Activated naive CD4-positive, alpha-beta T cell treated with Interleukin-2 at 50 U/mL for 16 hours (primary cell): ENCODE data around the gene SLC10A1.

Source experiments
- DNase-seq: peaks from one replicate; pipeline ENCODE4 v3.0.0-alpha.2; 2020

The SLC10A1 gene

DNA sequence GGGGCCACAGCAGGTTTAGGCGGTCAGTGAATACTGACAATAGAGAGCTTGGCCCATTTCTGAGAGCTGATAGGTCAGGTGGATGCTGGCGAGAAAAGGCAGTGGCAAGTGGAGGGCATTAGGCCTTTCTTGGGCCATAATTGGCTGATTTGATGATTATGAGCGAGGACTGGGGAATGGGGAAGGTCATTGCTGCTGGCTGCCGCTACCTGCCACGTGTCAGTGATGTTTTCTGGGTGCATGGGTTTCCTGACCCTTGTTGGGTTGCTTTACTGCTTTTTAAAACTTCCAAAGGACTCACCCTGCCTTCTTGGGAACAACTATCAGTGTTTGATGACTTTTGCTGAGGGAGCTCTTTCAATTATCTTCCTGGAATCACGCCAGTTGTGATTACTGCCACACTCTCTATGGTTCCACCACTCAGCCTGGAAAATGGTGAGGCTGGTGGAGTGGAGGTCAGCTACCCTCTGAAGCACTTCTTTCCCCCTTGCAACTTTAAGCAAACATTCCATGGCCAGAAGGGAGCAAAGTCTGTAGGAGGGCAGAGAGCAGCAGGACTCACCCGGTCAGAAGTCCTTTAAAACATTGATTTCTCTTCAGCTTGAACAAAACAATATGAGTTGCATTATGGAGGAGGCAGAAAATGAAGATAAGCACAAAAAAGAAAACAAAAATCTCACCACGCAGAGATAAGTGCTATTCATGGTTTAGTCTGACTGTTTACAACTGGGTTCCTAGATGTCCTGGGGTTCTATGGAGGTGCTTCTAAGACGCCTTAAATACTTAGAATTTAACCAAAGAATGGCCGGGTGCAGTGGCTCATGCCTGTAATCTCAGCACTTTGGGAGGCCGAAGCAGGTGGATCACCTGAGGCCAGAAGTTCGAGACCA is 12.1 kb upstream of the SLC10A1 start:
- DNase-seq, result no peak

DNA sequence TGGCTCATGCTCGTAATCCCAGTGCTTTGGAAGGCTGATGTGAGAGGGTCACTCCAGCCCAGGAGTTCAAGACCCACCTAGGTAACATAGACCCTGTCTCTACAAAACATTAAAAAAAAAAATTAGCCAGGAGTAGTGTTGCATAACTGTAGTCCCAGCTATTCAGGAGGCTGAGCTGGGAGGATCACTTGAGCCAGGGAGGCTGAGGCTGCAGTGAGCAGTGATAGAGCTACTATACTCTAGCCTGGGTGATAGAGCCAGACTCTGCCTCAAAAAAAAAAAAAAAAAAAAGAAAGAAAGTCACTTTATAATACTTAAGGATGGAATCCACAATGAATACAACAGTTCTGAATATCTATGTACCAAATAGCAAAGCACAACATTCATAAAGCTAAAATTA is 10.2 kb upstream of the SLC10A1 start:
- no peak for DNase-seq

DNA sequence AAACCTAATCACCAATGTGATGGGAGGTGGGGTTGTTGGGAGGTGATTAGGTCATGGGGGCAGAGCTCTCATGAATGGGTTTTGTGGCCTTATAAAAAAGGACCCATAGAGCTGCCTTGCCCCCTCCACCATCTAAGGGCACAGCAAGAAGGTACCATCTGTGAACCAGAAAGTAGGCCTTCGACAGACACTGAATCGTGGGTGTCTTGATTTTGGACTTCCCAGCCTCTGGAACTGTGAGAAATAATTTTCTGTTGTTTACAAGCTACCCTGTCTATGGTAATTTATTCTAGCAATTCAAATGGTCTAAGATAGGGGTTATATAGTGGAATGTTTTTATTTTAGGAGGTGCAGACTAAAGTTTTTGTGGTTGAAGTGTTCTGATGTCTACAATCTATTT is 7.9 kb upstream of the SLC10A1 start:
- no peak for DNase-seq

DNA sequence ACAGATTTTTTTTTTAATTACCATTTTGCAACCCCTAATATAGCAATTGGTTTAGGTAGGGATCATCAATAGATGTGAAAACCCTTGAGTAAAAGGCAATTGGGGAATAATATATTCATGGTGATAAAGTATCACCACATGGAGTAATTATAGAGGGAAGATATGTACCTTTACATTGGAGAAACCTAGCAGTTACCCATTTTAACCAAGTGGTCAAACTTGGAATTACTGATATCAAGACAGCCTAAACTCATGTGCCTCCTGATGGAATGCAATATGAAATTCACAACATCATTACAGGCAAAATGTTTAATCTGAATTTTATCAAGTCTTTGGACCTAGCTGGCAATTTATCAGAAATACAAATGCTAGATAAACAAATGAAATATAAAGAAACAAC is 6.7 kb upstream of the SLC10A1 start:
- no peak for DNase-seq

DNA sequence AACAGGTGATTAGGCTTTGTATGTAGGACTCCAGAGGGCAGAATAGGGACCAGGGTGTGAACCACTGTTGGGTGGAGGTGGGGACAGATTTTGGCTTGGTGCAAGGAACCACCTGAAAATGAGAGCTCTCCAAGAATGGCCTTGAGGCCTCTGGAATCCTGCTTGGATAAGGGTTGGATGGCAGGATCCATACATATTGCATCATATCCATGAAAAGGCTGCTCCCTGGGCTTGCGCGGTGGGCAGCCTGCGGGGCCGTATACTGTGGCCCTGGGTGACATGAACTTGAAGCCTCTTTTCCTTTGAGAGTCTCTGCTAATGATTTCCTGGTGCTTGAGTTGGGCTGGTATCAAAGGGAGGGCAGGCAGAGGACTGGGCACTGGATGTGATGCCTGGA is 1.3 kb upstream of the SLC10A1 start:
- DNase-seq, result no peak

DNA sequence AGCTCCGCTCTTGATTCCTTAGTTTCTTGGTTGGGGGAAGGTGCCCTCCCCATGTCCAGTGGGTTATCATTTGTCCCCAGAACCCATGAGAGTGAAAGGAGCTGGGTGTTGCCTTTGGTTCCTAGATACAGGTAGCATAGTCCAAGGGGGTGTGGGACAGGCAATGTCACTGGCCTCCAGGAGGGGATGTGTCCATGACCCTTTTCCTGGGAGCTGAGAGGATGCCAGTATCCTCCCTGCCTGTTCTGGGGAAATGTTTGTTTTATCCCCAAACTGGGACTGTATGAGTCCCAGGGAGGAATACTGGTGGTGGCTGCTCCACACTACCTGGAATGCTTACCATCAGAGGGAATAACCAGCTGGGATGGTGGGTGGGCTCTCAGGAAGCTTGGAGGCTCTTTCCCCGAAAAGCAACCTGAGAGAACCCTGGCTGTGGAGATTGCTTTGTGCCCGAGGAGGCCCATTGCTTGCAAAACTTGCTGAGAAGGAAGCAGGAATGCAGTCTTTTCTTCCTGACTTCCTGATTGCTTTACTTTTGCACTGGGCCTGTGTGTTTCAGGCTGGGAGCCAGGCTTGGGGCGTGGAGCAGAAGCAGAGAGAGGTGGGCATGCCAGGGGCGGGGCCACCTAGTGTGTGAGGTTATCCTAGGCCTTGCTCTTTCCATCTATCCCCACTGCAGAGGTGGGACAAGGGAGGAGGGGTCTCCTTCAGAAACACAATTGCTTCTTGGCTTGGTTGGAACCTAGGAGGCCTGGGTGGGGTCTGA is 715 bp upstream of the SLC10A1 start:
- no peak for DNase-seq

DNA sequence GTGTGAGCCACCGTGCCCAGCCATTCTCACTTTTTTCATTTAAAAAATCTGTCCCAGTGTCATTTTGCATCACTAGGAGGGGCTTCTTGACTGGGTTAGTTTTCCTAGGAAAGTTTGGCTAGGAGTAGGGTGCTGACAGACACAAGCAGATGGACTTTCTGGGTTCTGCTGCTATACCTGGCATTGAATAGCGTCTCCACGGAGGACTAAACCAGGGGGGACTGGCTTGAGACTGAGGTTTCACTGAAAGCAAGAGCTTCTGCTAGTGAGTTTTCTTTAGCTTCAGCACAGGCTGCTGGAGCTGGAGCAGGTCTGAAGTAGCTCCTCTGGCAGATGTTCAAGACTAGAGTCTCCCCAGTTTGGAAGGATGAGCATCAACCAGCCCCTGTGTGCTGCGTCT is 1.4 kb downstream of the SLC10A1 start:
- no peak for DNase-seq

DNA sequence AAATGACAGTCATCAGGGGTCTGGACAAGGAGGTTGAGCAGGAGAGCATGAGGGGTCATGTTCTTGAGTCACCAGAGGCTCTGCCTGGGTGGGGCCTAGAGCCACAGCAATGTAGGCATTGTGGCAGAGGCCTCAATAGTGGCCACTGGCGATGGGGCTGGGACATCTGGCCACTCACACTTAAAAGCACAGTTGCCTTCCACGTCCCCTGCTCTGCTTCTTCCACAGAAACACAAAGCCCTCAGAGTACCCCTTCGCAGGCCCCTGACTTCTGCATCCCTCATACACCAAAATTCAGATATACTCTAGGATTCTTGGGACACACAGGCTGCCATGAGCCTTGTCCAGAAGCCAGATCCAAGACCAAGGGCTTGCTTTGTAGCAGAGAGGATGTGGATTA is 2.2 kb downstream of the SLC10A1 start:
- no peak for DNase-seq

DNA sequence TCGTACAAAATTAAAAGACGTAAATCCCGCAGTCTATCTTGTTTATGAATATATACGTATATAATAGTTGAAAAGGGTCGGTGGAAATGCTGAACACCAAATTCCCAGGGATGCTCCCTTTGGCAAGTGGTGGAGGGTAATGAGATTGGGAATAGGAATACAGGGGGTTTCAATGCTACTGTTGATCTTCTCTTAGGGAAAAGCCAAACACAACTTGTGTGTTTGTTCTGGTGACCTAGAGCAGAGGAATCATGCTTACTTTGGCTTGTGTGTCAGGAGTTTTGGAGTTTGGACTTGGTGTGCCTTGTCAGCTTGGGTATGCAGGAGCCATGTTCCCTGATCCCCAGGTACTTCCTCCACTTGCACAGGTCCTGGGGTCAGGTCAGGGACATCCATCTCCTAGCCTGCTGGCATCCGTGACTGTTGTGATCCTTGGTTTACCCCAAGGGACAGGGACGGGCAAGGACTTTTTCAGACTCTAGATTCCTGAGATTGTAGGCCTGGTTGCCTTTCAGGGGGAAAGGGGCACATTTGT is 4.1 kb downstream of the SLC10A1 start:
- DNase-seq, result no peak

DNA sequence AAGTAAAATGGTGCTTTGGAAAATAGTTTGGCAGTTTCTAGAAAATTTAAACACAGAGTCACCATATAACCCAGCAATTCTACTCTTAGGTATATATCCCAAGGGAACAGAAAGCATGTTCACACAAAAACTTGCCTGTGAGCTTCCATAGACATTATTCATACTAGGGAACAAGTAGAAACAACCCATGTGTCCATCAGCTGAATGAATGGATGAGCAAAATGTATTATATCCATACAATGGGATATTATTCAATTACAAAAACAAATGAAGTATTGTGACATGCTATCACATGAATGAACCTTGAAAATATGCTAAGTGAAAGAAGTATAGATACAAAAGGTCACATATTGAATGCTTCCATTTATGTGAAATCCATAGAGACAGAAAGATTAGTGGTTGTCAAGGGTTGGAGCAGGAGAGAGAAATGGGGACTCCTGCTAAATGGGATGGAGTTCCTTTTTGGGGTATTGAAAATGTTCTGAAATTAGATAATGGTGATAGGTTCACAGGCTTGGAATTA is 7.9 kb downstream of the SLC10A1 start:
- DNase-seq, result no peak

DNA sequence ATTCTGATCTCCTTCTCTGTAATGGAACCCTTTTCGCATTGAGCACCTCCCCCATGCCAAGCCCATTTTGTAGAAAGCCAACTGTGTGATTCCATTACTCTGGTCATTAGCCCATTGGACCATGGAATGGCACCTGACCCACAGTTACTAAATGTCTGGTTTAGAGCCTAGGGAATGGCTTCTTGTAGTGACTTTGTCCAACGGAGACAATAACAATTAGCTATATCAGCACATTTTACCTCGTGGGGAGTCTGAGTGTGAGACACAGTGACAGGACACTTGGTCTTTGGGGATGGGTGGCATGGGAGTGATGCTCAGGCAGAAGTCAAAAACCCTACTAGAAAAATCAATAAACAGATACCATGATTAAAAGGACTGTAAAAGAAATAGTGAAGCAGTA is 10.4 kb downstream of the SLC10A1 start:
- no peak for DNase-seq

DNA sequence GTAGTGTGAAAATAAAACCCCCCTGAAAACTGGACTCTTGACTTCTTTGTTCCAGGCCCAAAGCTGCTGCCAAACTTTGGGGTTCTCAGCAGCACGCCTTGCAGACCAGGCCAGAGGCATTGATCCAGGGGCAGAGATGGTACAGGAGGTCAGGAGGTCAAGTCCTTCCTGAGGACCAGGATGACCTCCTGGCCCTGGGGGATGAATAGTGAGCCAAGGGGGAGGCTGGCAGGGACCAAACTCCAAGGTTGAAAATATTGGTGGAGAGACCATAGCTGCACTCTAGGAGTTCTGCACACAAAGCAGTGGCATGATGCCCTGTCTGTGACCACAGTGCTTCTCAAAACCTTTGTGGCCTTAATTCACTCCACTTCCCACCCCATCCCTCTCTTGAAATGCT is 12.1 kb downstream of the SLC10A1 start:
- DNase-seq, result no peak

DNA sequence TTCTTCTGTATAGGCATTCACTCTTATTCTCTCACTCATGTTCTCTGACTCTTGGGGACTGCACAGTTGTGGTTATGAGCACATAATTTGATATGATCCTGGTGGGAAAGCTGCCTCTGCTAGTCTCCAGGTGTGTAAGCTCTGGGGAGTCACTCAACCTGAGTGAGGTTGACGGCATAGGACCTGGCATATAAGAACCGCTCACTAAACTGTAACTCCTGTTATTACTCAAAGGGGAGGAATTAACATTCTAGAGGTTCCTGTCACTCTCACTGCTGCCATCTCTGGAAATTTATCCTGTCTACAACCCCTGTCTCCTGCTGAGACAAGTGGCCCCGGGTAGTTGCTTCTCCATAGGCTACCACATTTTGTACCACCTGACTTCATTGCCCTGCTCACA is 16.1 kb downstream of the SLC10A1 start:
- no peak for DNase-seq

DNA sequence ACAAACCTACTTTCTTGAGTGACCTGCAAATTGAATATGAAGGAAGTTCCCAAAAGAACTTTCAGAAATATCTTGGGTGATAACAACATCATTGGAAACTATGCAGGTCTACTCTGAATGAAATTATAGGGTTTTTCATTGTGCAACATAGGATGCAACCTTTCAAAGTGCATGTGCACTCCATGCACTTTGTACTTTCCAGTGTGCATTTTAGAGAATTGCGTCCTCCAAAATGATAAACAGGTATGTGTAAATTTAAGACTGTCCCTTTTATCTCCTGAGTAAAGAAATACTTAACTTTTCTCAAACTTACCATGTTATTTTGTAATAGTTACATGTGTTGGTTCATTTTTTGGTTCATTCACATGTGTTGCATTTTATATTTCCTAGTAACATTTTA is 16.9 kb downstream of the SLC10A1 start:
- no peak for DNase-seq

DNA sequence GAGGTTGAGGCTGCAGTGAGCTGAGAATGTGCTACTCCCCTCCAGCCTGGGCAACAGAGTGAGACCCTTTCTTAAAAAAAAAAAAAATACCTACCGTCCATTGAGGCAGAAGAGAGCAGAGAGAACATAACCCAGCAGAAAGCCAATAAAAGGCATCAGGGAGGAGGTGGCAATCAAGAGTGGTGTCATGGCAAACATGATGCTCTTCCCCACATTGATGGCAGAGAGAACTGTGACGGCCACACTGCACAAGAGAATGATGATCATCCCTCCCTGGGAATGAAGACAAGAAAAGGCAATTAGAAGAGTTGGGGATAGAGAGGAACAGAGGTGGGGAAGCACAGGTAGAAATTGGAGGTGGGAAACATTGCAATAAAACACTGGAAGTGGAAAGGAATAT is 18.0 kb downstream of the SLC10A1 start:
- no peak for DNase-seq

DNA sequence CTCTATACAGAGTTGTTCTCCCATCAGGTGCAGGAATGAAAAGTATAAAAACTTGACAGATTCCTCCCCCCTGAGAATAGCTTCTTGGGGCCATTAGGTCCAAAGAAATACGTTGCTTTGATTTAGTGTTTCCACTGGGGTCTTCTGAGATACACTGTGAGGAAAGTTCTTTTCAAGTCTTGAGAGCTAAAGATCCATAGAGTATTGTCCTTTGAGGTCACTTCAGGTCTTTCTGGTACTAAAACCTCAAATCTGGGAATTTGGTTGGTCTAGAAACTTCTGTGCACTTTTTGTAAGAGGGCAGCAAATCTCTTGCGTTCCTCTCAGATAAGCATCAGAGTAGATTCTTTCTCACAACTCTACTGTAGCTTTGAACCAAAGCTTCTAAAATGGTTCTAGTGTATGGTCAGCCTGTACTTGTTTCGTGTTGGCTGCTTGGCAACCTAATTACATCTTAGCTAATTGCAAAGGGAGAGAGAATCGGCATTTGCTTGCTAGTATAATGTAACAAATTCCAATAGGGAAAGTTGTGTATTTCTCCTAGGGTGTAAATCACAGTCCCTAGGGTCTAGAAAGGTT is 20.1 kb downstream of the SLC10A1 start:
- DNase-seq, result no peak

DNA sequence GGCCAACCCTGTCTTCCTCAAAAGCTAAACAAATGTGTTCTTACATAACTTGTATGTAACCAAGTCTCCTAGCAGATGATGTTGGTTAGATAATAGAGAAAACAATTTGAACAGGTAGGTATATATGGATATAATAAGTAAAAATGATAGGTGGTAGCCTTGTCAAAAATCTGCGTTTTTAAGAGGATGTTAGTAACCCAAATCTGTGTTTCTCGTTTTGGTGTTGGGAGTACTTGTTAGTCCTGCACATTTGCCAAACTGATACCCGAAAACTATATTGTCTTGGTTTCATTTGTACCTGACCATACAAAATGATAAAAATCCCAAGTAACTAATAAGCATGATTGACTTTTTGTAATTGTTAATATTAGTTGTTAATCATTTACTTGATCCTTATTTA is 22.0 kb downstream of the SLC10A1 start:
- no peak for DNase-seq

DNA sequence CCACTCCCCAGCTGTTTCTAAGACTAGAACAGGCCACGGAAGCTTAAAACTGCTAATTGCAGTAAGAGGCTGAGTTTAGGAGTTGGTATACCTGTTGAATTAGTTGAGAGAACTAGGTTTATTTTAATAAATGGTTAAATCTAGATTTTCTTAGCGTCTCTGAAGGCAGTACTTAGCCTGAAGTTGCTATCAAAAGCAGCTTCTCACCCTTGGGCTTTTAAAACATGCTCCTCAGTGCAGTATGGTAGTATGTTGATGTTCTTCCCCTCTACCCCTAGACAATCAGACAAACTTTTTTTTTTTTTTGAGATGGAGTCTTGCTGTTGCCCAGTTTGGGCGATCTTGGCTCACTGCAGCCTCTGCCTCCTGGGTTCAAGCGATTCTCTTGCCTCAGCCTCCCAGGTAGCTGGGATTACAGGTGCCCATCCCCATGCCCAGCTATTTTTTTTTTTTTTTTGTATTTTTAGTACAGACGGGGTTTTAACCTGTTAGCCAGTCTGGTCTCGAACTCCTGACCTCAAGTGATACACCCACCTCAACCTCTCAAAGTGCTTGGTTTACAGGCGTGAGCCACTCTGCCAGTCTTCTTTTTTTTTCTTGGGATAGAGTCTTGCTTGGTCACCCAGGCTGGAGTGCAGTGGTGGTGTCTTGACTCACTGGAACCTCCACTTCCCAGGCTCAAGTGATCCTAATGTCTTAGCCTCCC is 23.3 kb downstream of the SLC10A1 start:
- DNase-seq, result no peak

DNA sequence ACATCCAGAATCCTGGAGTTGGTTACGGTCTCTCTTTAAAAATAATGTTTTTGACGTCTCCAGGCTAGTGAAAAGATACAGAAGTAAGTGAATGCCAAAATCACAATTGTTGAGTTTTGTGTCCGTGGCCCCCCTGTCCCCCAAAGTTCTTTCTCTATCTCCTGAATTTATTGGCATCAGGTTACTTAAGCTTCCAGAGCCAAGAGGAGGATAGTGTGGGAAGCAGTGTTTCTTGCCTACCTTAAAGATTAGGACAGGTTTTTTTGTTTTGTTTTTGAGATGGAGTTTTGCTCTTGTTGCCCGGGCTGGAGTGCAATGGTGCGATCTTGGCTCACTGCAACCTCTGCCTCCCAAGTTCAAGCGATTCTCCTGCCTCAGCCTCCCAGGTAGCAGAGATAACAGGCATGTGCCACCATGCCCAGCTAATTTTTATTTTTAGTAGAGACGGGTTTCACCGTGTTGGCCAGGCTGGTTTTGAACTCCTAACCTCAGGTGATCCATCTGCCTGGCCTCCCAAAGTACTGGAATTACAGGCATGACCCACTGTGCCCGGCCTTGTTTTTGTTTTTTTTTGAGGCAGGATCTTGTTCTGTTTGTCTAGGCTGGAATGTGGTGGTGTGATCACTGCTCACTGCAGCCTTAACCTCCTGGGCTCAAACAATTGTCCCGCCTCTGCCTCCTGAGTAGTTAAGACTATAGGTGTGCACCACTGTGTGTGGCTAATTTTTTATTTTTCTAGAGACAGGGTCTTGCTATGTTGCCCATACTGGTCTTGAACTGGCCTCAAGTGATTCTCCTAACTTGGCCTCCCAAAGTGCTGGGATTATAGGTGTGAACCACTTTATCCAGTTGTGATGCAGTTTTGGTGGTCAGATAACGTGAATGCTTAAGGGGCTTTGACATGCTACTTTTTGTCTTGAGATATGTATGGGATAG is 24.7 kb downstream of the SLC10A1 start:
- no peak for DNase-seq

DNA sequence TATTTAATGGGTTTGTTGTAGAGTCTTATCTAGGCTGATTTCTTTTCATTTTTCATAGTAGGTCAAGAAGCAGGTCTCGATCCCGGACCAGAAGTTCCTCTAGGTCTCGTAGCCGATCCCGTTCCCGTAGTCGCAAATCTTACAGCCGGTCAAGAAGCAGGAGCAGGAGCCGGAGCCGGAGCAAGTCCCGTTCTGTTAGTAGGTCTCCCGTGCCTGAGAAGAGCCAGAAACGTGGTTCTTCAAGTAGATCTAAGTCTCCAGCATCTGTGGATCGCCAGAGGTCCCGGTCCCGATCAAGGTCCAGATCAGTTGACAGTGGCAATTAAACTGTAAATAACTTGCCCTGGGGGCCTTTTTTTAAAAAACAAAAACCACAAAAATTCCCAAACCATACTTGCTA is 25.9 kb downstream of the SLC10A1 start:
- no peak for DNase-seq

DNA sequence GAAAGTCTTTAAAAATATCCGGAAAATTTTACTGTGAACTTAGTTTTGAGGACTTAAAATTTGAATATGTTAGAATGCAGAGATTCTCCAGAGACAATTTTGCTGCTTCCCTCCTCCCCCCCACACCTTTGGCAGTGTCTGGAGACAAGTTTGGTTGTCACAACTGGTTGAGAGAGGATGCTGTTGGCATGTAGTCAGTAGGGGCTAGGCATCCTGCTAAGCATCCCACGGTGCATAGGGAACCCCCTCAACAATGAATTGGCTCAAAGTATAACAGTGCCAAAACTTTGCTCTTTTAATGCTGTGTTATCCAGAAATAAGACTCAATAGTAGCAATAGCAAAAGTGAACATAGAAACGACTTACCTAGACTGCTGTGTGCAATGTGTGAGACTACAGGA is 26.5 kb downstream of the SLC10A1 start:
- DNase-seq, result no peak

DNA sequence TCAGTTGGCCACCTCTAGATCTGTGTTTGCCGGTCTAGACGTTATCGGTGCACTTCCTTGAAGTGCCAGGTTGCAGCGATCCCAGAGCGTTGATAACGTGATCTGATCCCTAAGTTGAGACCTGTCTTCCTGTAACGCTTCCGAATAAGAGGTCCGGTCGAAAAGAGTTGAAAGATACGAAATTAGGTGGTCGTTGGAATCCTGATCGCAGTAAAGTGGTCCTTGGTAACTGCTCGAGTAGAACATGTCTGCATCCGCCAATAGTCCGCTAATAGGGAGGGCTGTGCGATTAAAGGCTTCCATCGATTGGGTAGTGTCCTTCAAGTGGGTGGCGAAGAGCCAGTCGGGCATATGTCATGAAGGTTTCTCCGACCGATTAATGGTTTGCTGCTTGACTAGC is 27.4 kb downstream of the SLC10A1 start:
- no peak for DNase-seq
